CD4-positive, alpha-beta T cell treated with Interleukin-1 beta for 1 hour (primary cell): Measurements from ENCODE around the gene LRRN4CL.

Source experiments
- DNase-seq, 2 donors: peaks; one replicate each; pipeline ENCODE4 v3.0.0-alpha.2; 2020 to 2022

The LRRN4CL gene

GRCh38 chr11:62645946-62646824 lies 43.1 kb downstream of the LRRN4CL start, which contains the start of gene GANAB:
TSS of gene GANAB (minus strand) at chr11:62646613. CDS start at chr11:62646599, 14 bp downstream.
- peak; percentile 98 to 99 for DNase-seq

GRCh38 chr11:62645671-62645945 lies 43.7 kb downstream of the LRRN4CL start:
- DNase-seq: no peak

DNA sequence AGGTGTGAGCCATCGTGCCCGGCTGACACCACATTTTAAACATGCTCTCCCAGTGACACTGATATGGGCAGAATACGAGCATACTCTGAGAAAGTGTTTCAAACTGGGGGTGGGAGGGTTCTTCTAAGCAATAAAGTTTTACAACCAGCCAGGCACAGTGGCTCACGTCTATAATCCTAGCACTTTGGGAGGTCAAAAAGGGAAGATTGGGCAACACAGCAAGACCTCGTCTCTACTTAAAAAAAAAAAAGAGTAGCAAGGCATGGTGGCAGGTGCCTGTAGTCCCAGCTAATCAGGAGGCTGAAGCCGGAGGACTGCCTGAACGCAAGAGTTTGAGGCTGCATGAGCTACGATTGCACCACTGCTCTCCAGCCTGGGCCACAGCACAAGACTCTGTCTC lies 45.1 kb downstream of the LRRN4CL start:
- no peak for DNase-seq
